Measurements from ENCODE around the gene CACNB1.

GRCh38 chr17:39244600-39245570 is 47.4 kb upstream of the CACNB1 start:
- TF ChIP-seq POLR2A (IDR thresholded peaks at IDR 0.05; ENCODE audit: extremely low read depth, insufficient read length) (no peak), CTCF (IDR thresholded peaks at IDR 0.05; ENCODE audit: low read depth, low read length) (peak; percentile 90)

All from NB4 (cell line).